ENCODE data around the gene LRRC63.
A peak's percentile ranks its signal among the peaks of the same experiment; 100 is the strongest.
"Not testable (repeated sequence)": the region's sequence is repeated elsewhere in the genome, so short reads cannot be mapped to it uniquely, and the experiment has no call there.

The LRRC63 gene, protein sequence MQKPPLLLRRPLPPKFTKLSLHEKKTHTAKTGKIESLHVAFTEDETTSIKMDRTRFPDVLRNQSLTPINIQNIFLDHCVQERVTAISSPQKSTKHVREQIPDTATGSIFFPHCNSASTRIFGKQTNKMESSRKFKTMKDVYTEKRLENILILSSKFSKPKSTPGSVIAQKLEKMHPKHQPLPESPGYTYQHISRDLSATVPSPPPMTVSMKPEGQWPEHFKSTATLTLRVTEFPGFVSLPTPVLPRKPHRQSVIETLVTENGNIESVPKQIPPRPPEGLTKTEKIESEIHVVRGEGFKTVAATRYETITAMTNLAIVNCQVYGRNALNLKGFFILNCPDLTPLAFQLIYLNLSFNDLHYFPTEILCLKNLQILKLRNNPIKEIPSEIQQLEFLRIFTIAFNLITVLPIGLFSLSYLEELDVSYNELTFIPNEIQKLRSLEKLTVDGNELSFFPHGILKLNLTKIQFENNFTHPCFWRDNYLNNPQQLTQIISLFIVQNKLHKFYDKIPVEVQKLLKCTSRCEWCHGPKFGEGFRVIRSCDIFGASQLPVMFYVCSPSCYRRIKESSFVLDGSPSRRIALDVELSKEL

DNA sequence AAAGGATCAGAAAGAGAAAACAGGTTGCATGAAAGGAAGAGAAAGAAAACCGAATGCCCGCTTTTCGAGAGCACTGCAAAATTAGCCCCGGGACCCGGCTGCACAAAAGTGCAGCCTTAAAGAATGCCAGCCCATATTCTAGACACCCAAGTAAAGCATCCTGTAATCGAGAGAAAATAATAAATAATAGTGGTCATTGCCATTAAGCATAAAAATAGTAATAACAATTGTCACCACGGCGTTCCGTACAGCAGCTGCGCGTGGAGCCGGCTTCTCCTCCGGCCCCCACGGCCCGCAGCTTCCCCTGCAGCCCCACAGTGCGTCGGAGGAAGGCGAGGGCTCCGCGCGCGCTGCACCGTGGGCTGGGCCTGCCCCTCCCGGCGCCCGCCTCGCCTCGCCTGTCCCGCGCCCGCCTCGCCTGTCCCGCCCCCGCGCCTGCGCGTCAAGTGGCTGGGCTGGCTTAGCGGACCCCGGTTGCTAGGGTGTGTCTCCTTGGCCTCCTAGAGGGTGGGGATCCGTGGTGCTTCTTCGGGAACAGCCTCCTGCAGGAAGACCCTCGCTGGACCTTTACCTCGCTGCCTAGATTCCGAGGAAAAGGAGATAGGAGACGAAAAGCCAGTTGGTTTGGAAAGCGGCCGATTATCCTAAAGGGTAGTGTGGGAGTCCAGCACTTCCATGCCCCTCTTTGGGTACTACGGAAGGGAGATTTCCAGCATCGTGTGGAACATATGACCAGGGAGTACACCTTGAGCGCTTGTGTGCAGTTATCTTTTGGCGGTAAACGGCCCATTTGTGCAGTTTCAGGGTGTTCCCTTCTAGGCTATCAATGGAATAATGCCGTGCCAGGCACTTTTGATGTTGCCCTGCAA is at the start of gene LRRC63:
LRRC63 (plus strand) TSS at position 446 of the 869 bp plus-strand sequence. CDS start 1,107 bp downstream, outside the sequence.
- DNase-seq (ENCODE audit: low read depth), result peak; percentile 82

DNA sequence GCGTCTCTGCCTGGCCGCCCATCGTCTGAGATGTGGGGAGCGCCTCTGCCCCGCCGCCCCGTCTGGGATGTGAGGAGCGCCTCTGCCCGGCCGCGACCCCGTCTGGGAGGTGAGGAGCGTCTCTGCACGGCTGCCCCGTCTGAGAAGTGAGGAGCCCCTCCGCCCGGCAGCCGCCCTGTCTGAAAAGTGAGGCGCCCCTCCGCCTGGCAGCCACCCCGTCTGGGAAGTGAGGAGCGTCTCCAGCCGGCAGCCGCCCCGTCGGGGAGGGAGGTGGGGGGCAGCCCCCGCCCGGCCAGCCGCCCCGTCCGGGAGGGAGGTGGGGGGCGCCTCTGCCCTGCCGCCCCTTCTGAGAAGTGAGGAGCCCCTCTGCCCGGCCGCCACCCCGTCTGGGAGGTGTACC is 49.0 kb upstream of the LRRC63 start:
- DNase-seq (ENCODE audit: low read depth), result not testable (repeated sequence)

DNA sequence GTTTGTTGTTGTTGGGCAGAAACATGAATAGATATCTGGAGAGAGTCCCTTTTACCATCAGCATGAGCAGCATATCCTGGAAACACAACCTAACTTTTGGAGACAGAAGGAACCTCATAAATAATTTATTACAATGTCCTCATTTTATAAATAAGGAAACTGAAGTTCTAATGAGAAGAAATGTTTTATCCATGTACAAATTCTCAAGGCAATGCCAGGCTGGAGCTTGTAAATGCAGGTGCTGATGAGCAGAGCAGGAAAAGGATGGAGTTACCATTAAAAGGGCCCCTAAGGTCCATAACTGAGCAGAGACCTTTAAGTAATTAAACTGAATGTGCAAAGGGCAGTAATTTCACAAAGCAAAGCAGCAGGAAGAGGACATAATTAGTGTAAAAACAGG is 47.1 kb upstream of the LRRC63 start:
- no peak for DNase-seq (ENCODE audit: low read depth)

DNA sequence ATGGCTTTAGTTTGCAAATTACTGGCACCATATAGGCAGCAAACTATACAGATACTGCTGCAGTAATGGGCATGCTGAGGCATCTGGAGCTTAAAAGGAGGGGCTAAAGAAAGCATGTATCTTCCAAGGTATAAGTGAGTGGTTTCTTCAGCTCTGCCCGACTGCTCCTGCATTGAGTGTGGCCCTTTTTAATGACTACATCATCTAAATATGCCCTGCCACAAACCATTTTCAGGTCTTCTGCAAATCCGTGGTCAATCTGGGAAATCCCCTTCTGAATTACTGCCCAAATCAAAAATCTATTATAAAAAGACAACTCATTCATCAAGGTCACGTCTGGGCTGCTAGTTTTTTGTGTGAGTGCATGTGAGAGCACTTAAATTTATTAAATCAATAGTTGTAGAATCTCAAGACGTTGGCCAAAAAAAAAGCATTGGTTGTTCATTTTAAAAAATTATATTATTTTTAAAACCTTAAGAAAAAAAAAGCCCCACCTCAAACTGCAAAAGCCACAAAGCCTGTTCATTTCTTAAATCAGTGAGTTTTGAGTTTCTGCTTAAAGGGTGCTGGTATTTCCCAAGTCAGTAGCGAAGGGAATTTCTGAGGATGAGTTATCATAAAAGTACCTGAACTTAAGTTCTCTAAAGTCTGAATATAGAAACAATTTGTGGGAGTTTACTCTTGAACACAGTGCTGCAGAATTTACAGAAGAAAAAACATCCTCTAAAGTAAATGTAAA is 46.1 kb upstream of the LRRC63 start:
- DNase-seq (ENCODE audit: low read depth), result no peak

DNA sequence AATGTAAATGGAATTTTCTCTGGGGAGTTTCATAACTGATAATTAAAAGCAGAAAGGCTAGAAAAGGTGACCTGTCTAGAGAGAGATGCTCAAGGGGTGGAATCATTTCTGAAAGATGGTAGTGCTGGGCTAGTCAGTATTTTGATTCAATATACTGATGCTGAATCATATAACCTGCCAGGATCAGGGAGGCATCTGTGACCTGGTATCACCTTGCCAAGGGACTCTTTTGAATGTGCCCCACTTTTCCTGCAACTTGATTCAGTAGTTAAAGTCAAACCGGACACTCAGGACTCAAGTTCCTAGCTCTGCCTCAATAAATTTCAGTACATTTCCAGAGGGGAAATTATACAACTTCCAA is 45.5 kb upstream of the LRRC63 start:
- DNase-seq (ENCODE audit: low read depth), result no peak

DNA sequence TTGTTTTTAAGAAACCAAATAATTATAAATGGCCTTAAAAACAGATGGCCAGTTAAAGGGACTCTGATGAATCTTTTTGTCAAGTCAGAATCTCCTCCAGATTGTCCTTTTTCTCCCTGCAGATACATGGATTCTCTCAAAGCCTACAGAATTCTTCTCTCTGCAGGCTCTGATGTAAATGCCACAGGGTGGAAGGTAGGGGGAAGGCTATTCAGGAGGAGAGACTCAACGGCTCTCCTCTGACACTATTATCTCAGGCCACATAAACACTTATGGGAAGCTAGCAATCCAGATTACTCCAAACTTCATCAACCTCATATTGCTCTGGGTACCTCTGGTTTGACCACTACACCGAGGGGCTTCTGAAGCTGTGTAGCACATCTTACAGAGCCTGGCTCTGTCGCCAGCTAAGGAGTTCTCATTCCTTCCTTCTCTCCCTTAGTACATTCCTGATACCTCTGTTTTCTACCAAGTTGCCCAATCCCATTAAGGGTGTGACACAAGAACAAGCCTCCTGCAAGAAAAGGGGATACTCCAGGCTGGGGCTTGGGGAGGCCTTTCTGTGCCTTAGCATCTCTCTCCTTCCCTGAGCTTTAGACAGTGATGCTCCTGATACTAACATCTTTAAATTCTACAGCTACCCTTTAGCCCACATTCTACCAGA is 44.6 kb upstream of the LRRC63 start:
- DNase-seq (ENCODE audit: low read depth), result no peak

DNA sequence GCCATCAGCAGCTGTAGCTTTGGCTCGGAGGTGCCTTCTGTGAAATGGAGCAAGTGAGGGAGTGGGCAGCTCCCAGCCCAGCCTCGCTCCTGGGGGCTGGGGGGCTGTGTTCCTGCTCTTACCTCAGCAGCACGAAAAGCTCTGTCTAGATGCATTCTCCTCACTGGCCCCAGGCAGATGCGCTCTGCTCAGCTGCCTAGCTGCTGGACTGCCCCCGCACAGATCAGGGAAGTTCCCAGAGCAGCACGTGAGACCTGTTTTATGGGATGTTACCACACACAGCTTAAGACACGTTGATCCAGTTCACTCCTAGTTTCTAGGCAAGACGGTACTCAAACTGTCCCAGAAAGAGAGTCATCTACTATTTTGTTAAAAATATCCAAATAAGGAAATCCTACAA is 43.4 kb upstream of the LRRC63 start:
- DNase-seq (ENCODE audit: low read depth), result peak; percentile 27

DNA sequence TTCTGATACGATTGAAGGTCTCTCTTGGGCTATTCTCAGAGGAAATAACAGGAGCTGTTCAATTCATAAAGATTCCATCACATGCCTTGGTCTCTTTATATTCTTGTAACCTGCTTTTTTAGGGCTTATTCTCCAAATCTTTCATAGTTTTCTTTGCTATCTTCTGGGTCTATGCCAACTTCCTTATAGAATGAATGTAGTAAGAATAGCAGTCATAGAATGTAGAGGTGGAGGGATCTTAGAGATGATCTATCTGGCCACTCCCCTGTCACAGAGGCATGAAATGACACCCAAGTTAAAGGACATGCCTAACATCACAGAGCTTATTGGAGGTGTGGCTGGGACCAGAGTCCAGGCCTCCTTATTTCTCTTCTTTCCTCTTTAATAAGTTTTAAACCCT is 42.9 kb upstream of the LRRC63 start:
- DNase-seq (ENCODE audit: low read depth), result no peak

DNA sequence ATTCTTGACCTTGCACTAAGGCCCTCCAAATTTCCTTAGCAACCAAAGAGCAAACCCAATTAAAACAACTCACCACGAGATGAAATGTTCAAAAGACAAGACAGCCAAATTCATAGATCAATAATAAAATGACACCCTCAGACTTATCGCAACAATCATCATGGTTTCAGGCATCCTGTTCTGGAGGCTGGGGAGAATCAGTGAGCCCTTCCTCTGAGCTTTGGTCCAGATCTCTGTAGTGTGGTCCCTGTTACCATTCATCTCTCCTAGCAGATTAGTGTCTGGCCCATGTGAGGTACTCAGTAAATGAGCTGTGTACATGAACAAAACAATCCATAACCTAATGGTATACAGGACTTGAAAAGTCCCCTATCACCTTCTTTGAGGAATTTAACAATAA is 42.0 kb upstream of the LRRC63 start:
- DNase-seq (ENCODE audit: low read depth), result no peak

DNA sequence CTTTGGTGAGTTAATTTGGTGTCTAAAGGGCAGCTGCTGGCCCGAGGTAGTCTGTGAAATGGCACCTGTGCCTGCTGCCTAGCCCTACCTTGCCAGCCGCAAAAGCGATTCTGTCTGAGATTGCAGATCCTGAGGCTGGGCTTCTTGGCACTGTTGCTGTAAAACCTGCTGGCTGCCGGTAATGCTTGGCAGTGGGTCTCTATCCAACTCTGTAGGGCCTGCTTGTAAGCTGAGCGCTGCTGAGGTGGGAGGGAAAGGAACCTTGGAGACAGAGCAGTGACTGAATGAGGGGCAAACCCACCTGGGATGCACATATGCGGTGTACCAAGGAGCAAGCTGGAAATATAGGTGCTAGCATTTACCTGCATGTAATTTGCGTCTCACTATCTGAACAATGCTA is 41.5 kb upstream of the LRRC63 start:
- no peak for DNase-seq (ENCODE audit: low read depth)

DNA sequence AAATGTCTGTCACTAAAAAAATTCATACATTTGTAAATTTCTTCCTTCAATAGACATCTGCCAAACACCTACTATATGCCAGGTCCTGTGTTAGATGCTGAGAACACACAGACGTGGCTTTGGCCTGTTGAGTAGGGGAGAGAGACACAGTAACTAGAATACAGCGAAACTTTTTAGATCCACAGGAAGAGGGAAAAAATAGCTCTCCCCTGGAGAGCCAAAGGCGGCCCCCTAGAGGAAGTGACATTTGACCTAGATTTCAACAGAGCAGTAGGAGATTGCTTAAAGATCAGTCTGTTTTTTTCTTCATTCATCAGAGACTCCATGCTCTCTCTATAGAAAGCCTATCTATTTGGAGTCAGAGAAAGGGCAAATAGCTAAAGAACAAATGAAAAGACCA is 41.0 kb upstream of the LRRC63 start:
- DNase-seq (ENCODE audit: low read depth), result no peak

DNA sequence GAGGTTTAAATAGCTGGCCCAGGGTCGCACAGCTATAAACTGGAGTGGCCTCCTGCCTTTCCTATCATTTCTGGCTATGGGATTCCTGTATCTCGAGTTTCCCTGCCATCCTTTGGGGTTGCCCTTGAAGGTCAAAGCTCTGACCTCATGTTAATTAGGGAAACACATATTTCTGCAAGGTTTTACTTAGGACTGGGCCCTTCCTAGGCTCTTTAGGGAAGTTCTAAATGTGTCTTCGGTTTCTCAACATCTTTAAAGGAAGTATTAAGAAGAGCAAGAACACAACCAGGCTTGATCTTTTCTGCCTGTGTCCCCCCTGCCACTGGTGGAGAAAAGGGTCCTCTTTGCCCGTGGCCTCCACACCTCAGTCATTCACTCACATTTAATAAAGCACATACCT is 40.5 kb upstream of the LRRC63 start:
- DNase-seq (ENCODE audit: low read depth), result no peak

DNA sequence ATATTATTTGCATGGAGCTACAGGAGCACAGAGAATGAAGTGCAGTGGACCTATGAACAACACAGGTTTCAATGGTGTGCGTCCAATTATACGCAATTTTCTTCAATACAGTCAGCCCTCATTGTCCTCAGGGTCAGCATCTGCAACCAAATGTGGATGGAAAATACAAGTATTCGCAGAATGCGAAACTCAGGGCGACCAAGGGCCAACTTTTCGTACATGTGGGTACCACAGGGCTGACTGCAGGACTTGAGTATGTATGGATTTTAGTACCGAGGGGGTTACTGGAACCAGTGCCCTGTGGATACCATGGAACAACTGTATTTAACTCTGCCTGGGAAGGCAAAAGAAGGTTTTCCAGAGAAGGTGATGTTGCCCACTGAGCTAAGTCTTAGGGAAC is 40.0 kb upstream of the LRRC63 start:
- no peak for DNase-seq (ENCODE audit: low read depth)

DNA sequence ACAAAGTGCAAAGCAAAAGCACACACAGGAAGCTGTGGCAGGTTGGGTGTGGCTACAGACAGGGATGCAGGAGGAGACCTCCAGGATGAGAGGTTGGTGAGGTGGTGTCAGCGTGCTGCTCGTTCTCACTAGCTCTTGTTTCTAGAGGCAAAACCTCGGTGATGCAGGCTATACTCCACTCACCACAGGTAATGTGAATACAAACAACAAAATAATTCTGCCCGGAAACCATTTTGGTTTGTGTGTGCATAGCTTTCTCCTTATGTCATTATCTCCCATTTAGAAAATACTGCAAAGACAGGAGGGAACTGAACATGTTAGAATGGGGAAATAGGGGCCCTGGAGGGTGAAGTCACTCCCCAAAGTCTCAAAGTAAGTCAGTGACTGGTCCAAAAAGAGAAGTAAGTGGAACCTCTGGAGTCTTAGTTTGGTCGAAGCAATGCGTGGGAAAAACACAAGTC is 39.2 kb upstream of the LRRC63 start:
- no peak for DNase-seq (ENCODE audit: low read depth)

DNA sequence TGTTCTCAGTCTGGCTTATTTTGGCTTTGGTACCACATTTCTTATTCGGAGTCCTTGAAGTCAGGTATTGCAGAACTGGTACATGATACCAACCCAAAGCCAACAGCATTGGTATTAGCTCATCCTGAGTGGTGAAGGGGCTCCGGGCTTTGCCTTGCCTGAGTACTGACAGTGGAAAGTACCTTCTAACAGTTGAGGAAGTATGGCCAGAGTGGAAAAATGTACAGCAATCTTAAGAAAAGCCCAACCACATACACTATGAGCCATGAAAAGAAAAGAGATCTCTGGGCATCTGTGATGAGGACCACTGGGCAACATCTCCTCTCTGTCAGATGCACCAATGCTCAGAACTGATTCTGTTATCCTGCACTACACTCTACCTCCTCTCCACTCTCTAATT is 38.1 kb upstream of the LRRC63 start:
- no peak for DNase-seq (ENCODE audit: low read depth)

DNA sequence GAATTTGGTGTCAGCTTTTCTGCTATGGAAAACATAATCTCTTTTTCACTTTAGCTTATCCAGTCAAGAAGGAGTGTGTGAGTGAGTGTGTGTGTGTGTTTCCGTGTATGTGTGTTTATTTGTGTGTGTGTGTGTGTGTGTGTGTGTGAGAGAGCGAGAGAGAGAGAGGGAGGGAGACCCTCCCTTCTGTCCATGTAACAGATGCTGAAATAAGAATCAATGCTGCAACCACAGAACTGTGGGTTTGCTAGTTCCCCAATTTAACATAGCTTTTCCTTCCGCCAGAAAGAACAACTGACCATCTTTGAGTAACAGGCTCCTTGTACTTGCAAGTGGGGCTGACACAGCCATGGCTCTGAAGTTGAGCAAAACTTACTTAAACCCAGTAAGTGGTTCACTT is 35.0 kb upstream of the LRRC63 start:
- no peak for DNase-seq (ENCODE audit: low read depth)

DNA sequence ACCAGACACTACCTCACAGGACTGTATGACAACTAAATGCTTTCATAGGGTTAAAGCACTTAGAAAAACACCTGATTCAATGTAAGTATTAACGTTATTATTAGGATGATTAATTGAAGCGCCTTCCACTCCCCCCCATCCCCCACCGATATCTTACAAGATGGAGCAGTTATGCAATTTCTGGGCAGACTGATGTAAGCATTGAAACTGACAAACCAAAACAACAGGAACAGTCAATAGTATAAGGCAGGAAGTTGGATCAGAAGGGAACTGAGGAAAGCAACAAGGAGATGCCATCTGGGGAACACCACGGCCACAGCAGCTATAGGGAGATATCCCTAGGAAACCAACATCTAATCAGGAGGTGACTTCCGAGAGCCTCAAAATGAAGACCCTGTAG is 33.6 kb upstream of the LRRC63 start:
- no peak for DNase-seq (ENCODE audit: low read depth)

DNA sequence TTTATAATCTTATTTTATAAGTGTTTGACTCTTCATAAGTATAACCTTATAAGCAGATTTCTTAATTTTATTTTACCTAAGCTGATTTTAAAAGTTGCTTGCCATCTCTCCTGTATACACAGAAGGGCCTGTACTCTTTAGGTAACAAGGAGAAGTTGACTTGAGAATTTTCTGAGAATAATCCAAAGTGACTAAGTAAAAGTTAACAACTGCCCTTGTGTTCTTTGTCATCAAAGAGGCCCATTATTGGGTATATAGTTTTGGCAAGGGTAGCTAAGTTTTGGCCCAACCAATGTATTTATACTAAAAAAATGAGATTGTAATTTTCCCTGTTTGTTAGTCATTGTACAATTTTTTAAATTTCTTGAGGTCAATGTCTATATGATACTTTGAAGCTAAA is 32.9 kb upstream of the LRRC63 start:
- no peak for DNase-seq (ENCODE audit: low read depth)

DNA sequence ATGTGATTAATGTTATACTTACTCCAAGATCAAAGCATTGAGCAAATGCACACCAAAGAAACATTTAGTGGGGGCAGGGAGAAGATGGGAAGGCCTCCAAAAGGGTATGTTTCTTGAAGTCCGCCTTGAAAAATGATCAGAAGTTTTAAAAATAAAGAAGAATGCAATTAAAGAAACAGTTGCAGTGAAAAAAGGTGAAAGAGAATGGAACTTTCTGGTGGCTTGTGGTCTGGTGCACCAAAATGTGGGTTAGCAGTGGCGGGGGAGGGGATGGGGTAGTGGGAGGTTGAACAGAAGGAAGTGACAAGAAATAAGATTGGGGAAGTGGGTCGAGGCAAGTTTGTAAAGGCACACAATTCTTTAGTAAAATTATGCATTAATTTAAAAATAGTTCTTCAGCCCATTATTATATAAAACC is 32.2 kb upstream of the LRRC63 start:
- peak; percentile 74 for DNase-seq (ENCODE audit: low read depth)

DNA sequence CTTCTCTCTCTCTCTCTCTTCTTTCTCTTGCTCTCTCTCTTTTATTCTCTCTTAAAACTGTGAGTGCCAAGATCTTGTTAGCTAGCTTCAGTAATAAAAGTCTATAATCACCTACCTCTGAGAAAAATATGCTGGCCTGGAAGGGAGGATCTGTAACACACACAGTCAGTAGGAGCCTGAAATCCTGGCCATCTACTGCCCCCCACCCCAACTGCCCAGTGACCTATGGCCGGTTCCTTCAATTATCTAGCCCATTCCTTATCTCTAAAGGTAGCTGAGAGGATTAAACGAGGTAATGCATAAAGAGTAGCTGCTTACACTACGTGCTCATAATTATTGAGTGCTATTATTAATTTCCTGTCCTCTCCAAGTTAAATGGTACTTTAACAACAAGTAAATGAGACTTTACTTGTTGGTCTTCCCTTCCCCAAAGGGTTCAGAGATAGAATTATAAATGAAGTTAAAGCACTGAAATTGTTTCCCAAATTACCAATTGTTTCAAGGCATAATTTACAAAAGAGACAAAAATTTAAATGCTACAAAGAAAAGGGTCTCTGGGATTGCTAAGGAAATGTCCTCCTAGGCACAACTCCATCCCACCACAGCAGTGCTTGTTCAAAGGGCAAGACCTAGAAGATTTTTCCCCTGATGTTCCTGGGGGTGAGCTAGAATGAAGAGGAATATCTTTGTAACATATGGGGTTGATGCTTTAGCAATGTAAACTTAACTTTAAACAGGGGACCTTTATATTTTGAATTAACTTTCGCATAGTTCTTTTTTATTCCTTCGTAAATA is 31.6 kb upstream of the LRRC63 start:
- no peak for DNase-seq (ENCODE audit: low read depth)

DNA sequence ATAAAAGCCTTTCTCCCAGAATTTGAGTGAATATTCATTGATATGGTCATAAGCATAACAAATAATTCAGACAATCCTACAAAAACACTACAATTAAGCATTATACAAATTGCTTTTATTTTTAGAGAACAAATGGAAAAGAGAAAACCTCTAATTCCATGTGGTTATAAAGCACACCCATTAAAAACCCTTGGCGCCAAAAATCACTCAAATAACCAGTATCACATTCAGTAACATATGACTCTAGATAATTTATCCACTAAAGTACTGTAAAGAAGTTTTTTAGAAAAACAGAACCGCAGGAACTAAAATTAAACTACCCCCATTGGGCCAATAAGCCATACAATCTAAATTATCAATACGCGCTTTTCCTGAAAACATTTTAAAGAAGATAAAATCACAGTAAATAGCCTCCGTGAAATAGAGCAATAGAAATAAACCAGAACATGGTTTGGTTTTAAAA is 30.3 kb upstream of the LRRC63 start:
- DNase-seq (ENCODE audit: low read depth), result no peak
